Right cardiac atrium (tissue), 5 donors: ENCODE data around the gene BZW2. TPM values are rescaled to one million over a fixed set of nuclear protein-coding genes. Genes with fewer than 3 reads are reported as not detected.

Source experiments
- ATAC-seq, 2 donors: fragments of 200-7000 bp; cut with Tn5 transposase; one replicate each; pipeline versions ENCODE4 v1.8.0 to v1.9.1; 2020; ENCODE audit warnings: moderate library complexity in 2 of 2, mild to moderate bottlenecking in 1 of 2
- DNase-seq, 3 donors: peaks; one replicate each; pipeline ENCODE4 v3.0.0-alpha.2; 2020
- H3K27ac ChIP-seq: one replicate; pipeline ENCODE4 v1.5.1; 2013; ENCODE audit warnings: mild to moderate bottlenecking, low read length, control low read depth, moderate library complexity
- H3K27me3 ChIP-seq: one replicate; pipeline ENCODE4 v1.6.1; 2013; ENCODE audit not compliant: control insufficient read depth, insufficient read depth
- H3K4me1 ChIP-seq: one replicate; pipeline ENCODE4 v1.6.1; 2013; ENCODE audit warnings: low read length; ENCODE audit not compliant: control insufficient read depth, insufficient read depth
- H3K4me3 ChIP-seq: one replicate; pipeline ENCODE4 v1.5.1; 2013; ENCODE audit warnings: low read length, control low read depth
- H3K9me3 ChIP-seq: one replicate; pipeline ENCODE4 v1.6.1; 2013; ENCODE audit warnings: low read length; ENCODE audit not compliant: control insufficient read depth
- WGBS: extraction: QIAGEN DNeasy Blood & Tissue Kit; methylation state at CpG from one replicate; pipeline ENCODE4 v1.1.7; 2013; 5-methylcytosine and 5-hydroxymethylcytosine counted together
- intact Hi-C, 4 donors: fragments of 100-400 bp; cut with DNase I; formaldehyde crosslinking; loops; one replicate each; pipeline versions ENCODE4 v1.11.0 to v1.14.0; 2022 to 2023
- polyA plus RNA-seq: library from polyadenylated mRNA; stranded (reverse); fragments of 200-250 nt; gene quantifications from one replicate; pipeline ENCODE4 v1.2.3, GENCODE V29; 2013
- total RNA-seq, 4 donors: library from RNA; stranded (reverse); fragmentation: NEBNext Ultra II Directional; extraction: Animal tissue kit (Norgen Biotek cat#: 25700); gene quantifications; one replicate each; pipeline ENCODE4 v1.2.1, GENCODE V29; 2021
- donor health status: healthy with polysubstance abuse.
- donor health status: DM: no; HTN: yes; CAD: no.
- donor health status: DM: no; HTN: no; CAD: no.
- donor health status: DM: no; HTN: yes; CAD: no; lungs with severe emphysema.
- donor health status: DM: yes; HTN: yes; CAD: no.

The BZW2 gene
- total and polyA plus RNA-seq, 5 donors: 124 to 214 (median 180) TPM

- ATAC-seq (peak; percentile 36 to 61), DNase-seq (peak; percentile 52 to 82 (median 81))
- Histone ChIP-seq H3K4me3 (peak overlapping the region; percentile 91), H3K9me3 (no peaks in the 10 kb centered on the region), H3K4me1 (peaks cover 2% of the 10 kb centered on the region), H3K27me3 (no peaks in the 10 kb centered on the region), H3K27ac (peak overlapping the region; percentile 65)
- under 1% methylated on average over 57 of the region's 57 CpGs for WGBS
- intact Hi-C loops: no loop called here
Measured at GRCh38 chr7:16644636-16645592, 1.1 kb upstream of the BZW2 start.

DNA sequence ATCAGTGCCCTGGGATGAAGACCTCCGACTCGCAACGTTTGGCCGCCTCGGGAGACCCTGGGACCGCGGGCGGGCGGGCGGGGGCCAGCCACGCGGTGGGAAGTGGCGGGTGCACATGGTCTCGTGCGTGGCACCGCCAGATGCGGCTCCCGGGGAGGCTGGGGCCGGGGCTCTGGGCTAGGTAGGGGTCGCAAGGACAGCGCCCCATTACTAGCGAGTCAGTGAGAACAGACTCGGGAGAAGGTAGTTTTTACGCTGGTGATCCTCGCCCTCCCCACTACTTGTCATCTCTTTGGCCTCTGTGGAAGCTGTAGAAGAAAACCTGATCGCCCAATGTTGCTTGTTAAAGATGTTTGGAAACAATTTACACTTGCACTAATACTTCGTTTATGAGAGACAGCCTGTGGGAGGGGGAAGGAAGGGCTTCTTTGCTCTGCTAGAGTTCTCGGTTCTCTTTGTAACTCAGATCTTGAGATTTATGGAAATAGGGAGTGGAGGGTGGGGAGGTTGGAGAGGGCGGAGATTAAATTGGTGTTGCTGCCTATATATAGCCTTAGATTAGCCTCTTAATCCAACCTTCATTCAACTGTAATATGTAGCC, 591 bp downstream of the BZW2 start:
- H3K4me1 ChIP-seq: peaks cover 2% of the 10 kb centered on the region

DNA sequence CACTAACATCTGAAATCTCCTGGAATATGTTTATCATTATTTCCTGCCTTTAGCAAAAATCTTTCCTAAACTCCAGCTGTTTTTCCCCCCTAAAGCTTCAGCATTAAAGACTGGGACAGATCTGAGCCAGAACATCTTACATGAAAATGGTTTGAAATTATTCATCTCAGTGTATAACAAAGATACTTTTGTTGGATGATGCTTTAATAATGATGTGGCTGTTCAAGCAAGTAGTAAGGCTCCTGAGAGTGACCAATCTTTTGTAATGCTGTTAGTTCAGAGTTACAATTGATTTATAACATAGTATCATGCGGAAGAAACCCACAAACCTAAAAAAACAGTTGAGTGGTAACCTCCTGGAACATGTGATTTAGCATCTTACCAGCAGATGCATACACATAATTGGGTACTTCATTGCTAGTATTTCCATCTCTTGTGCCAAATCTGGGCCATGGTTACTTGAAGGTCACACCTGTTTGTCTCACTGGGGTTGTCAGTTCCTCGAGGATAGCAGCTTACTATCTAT, 1.5 kb downstream of the BZW2 start:
- H3K27ac ChIP-seq: no peak overlapping the region
- ATAC-seq: no peak

More for the DNA sequence above, 591 bp downstream of the BZW2 start:
- peak overlapping the region; percentile 86 for H3K27ac ChIP-seq
- peak in 1 of 3 donors; percentile 38 for DNase-seq
- intact Hi-C loops: no loop called here
- ATAC-seq: peak; percentile 10 to 26
- H3K9me3 ChIP-seq: no peaks in the 10 kb centered on the region
- H3K27me3 ChIP-seq: no peaks in the 10 kb centered on the region
- peak overlapping the region; percentile 78 for H3K4me3 ChIP-seq
- WGBS: under 1% methylated on average over 29 of the region's 29 CpGs

GRCh38 chr7:16648551-16648950, 2.6 kb downstream of the BZW2 start:
- Histone ChIP-seq H3K27me3 (no peaks in the 10 kb centered on the region), H3K27ac (no peak overlapping the region), H3K4me3 (no peak overlapping the region), H3K4me1 (peaks cover 5% of the 10 kb centered on the region), H3K9me3 (no peaks in the 10 kb centered on the region)
- intact Hi-C loops: no loop called here
- WGBS: 32% methylated on average over 1 of the region's 1 CpG
- ATAC-seq (no peak), DNase-seq (no peak)

More for the DNA sequence above, 1.5 kb downstream of the BZW2 start:
- no peaks in the 10 kb centered on the region for H3K9me3 ChIP-seq
- peaks cover 2% of the 10 kb centered on the region for H3K4me1 ChIP-seq
- no peak for DNase-seq
- no peaks in the 10 kb centered on the region for H3K27me3 ChIP-seq
- intact Hi-C loops: no loop called here
- peak overlapping the region; percentile 78 for H3K4me3 ChIP-seq
- 38% methylated on average over 2 of the region's 2 CpGs for WGBS

GRCh38 chr7:16649196-16649595, 3.2 kb downstream of the BZW2 start:
- H3K27ac ChIP-seq: no peak overlapping the region
- ATAC-seq: no peak
- intact Hi-C loops: no loop called here
- H3K4me1 ChIP-seq: peaks cover 3% of the 10 kb centered on the region
- H3K4me3 ChIP-seq: no peak overlapping the region
- H3K9me3 ChIP-seq: no peaks in the 10 kb centered on the region
- H3K27me3 ChIP-seq: no peaks in the 10 kb centered on the region
- WGBS: 60% methylated on average over 1 of the region's 1 CpG
- DNase-seq: no peak

DNA sequence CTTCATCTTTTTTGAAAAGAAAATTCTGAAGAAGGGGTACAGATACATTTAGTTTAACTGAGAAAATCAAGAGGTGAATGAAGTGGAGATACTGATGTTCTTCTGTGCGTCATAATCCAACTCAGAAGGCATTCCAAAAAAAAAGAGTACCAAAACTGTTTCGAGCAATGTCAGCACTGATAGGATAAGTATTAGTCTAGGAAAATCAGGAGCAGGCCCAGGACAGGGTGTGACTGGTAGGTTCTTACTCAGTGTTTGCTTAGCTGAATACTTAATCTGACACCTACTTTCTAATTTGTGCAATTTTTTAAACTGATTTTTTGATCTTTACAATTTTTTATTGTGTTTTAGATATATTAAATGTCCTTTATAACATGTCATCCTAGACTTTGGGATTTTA, 4.3 kb downstream of the BZW2 start:
- H3K27me3 ChIP-seq: no peaks in the 10 kb centered on the region
- H3K9me3 ChIP-seq: no peaks in the 10 kb centered on the region
- ATAC-seq (no peak), DNase-seq (no peak)
- H3K27ac ChIP-seq: no peak overlapping the region
- intact Hi-C loops: no loop called here
- H3K4me1 ChIP-seq: peaks cover 3% of the 10 kb centered on the region
- no peak overlapping the region for H3K4me3 ChIP-seq
- 50% methylated on average over 2 of the region's 2 CpGs for WGBS

- H3K27me3 ChIP-seq: no peaks in the 10 kb centered on the region
- DNase-seq: no peak
- peak overlapping the region; percentile 48 for H3K27ac ChIP-seq
- ATAC-seq: peak; percentile 58 to 73
- peaks cover 4% of the 10 kb centered on the region for H3K4me1 ChIP-seq
- no peak overlapping the region for H3K4me3 ChIP-seq
- intact Hi-C loops: no loop called here
- 55% methylated on average over 9 of the region's 9 CpGs for WGBS
- no peaks in the 10 kb centered on the region for H3K9me3 ChIP-seq
Measured at GRCh38 chr7:16651396-16652239, 5.6 kb downstream of the BZW2 start.

DNA sequence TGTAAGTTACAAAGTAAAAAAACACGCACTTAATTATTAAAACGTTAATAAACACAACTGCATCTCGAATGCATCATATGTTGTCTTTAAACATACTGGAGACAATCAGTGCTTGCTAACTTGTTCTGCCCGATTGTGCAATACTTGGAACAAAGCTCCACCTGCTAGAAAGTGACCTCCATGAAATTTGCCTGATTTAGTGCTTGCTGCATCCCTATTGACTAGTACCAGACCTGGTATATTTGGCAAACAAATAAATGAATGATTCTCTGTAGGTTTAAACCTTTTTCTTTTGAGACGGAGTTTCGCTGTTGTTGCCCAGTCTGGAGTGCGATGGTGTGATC, 6.2 kb downstream of the BZW2 start:
- WGBS: 73% methylated on average over 7 of the region's 7 CpGs
- Histone ChIP-seq H3K4me1 (peaks cover 4% of the 10 kb centered on the region), H3K9me3 (no peaks in the 10 kb centered on the region), H3K27ac (peak overlapping the region; percentile 48), H3K27me3 (no peaks in the 10 kb centered on the region), H3K4me3 (no peak overlapping the region)
- intact Hi-C loops: no loop called here
- ATAC-seq (peak; percentile 44 to 59), DNase-seq (no peak)

GRCh38 chr7:16652888-16653287, 6.9 kb downstream of the BZW2 start:
- Histone ChIP-seq H3K27me3 (no peaks in the 10 kb centered on the region), H3K4me3 (no peak overlapping the region), H3K4me1 (peaks cover 7% of the 10 kb centered on the region), H3K9me3 (no peaks in the 10 kb centered on the region), H3K27ac (peak overlapping the region; percentile 39)
- WGBS: 72% methylated on average over 2 of the region's 2 CpGs
- ATAC-seq (no peak), DNase-seq (no peak)
- intact Hi-C loops: no loop called here

GRCh38 chr7:16655394-16655793, 9.4 kb downstream of the BZW2 start:
- H3K27ac ChIP-seq: no peak overlapping the region
- no peaks in the 10 kb centered on the region for H3K9me3 ChIP-seq
- intact Hi-C loops: no loop called here
- no peak overlapping the region for H3K4me3 ChIP-seq
- no peaks in the 10 kb centered on the region for H3K27me3 ChIP-seq
- DNase-seq (no peak), ATAC-seq (no peak)
- H3K4me1 ChIP-seq: peaks cover 7% of the 10 kb centered on the region
